Measurements from ENCODE around the gene BFSP1.

Gene BFSP1

GRCh38 chr20:17452441-17452840 lies 78.7 kb downstream of the BFSP1 start:
- in situ Hi-C loops (cut with HindIII; ENCODE audit: low pct_ligation_motif_present, low pct_unique_long_range_greater_than_20kb, low sequenced_read_pairs) = no loop called here
- DNase-seq = no peak

- in situ Hi-C loops (cut with HindIII; ENCODE audit: low pct_ligation_motif_present, low pct_unique_long_range_greater_than_20kb, low sequenced_read_pairs) = no loop called here
- no peak for DNase-seq
Observed at GRCh38 chr20:17449031-17449430, 82.1 kb downstream of the BFSP1 start.

- in situ Hi-C loops (cut with HindIII; ENCODE audit: low pct_ligation_motif_present, low pct_unique_long_range_greater_than_20kb, low sequenced_read_pairs) = no loop called here
- DNase-seq = no peak
Observed at GRCh38 chr20:17448071-17448470, 83.1 kb downstream of the BFSP1 start.

- in situ Hi-C loops (cut with HindIII; ENCODE audit: low pct_ligation_motif_present, low pct_unique_long_range_greater_than_20kb, low sequenced_read_pairs) = no loop called here
- no peak for DNase-seq
Observed at GRCh38 chr20:17446171-17446570, 85.0 kb downstream of the BFSP1 start.

GRCh38 chr20:17445543-17445942 lies 85.6 kb downstream of the BFSP1 start:
- no peak for DNase-seq
- in situ Hi-C loops (cut with HindIII; ENCODE audit: low pct_ligation_motif_present, low pct_unique_long_range_greater_than_20kb, low sequenced_read_pairs) = no loop called here

GRCh38 chr20:17444091-17444490 lies 87.1 kb downstream of the BFSP1 start:
- DNase-seq = no peak
- in situ Hi-C loops (cut with HindIII; ENCODE audit: low pct_ligation_motif_present, low pct_unique_long_range_greater_than_20kb, low sequenced_read_pairs) = no loop called here
